ENCODE results near the gene TYSND1. TPM values are rescaled to one million over a fixed set of nuclear protein-coding genes. Genes with fewer than 3 reads are reported as not detected.

The TYSND1 gene
- total and polyA plus RNA-seq, 2 of the 13 experiments (the other 11 are each of a cell fraction or from before 2014, with no cell fraction given), result 3.3 to 8.9 TPM

GRCh38 chr10:70139151-70139996, 7.1 kb downstream of the TYSND1 start:
- POLR2A ChIA-PET, result no interaction called here
- Histone ChIP-seq H3K27ac (ENCODE audit: extremely low read length, insufficient read depth, low read length) (no peak overlapping the region), H3K36me3 (replicated peaks in 1 of 2; ENCODE audit: control insufficient read depth in 1 of 2, insufficient read depth in 2 of 2, low read length in 2 of 2) (no peaks in the 10 kb centered on the region), H3K4me1 (ENCODE audit: insufficient read depth, low read length) (peaks cover 16% of the 10 kb centered on the region), H2AFZ (ENCODE audit: low read length) (no peak overlapping the region), H3K9ac (ENCODE audit: insufficient read depth, low read depth, low read length) (no peak overlapping the region), H3K79me2 (ENCODE audit: insufficient read depth, low read length) (no peaks in the 10 kb centered on the region), H3K9me3 (ENCODE audit: low read length) (no peaks in the 10 kb centered on the region), H4K20me1 (ENCODE audit: insufficient read depth, low read length) (no peaks in the 10 kb centered on the region), H3K4me2 (ENCODE audit: low read depth, low read length) (no peak overlapping the region), H3K27me3 (ENCODE audit: control insufficient read depth in 1 of 2, insufficient read depth in 2 of 2, low read length in 2 of 2) (no peaks in the 10 kb centered on the region), H3K4me3 (replicated peaks in 1 of 3; ENCODE audit: insufficient read depth in 1 of 3, low read depth in 2 of 3, low read length in 3 of 3) (no peak overlapping the region)
- FAIRE-seq (no peak), ATAC-seq (0 out of 3 replicates have a peak, but pooled peaks have one; percentile 19), DNase-seq (ENCODE audit: low spot score) (no peak)
- 93% methylated on average over 10 of the region's 11 CpGs for WGBS (ENCODE audit: low lambda C conversion rate)
- intact Hi-C loops (cut with micrococcal nuclease; ENCODE audit: unreplicated experiment), result no loop called here
- CTCF ChIA-PET (ENCODE audit: low intra/inter-chr PET ratio, low total read pairs), result no interaction called here
- no TSS peak for BruUV-seq (replicated peaks)
- in situ Hi-C loops (cut with HindIII; ENCODE audit: extremely low pct_ligation_motif_present, low pct_unique_long_range_greater_than_20kb), result no loop called here
- TF ChIP-seq CHD2 (IDR thresholded peaks at IDR 0.05; ENCODE audit: low read depth, low read length) (no peak), ZBTB33 (CRISPR knock-in tag; IDR thresholded peaks at IDR 0.05) (peak; percentile 86), AGO2 (optimal IDR thresholded peaks at IDR 0.05; ENCODE audit: low read depth, low read length) (peak; percentile 55)
- TF ChIP-seq, protein P1, sequence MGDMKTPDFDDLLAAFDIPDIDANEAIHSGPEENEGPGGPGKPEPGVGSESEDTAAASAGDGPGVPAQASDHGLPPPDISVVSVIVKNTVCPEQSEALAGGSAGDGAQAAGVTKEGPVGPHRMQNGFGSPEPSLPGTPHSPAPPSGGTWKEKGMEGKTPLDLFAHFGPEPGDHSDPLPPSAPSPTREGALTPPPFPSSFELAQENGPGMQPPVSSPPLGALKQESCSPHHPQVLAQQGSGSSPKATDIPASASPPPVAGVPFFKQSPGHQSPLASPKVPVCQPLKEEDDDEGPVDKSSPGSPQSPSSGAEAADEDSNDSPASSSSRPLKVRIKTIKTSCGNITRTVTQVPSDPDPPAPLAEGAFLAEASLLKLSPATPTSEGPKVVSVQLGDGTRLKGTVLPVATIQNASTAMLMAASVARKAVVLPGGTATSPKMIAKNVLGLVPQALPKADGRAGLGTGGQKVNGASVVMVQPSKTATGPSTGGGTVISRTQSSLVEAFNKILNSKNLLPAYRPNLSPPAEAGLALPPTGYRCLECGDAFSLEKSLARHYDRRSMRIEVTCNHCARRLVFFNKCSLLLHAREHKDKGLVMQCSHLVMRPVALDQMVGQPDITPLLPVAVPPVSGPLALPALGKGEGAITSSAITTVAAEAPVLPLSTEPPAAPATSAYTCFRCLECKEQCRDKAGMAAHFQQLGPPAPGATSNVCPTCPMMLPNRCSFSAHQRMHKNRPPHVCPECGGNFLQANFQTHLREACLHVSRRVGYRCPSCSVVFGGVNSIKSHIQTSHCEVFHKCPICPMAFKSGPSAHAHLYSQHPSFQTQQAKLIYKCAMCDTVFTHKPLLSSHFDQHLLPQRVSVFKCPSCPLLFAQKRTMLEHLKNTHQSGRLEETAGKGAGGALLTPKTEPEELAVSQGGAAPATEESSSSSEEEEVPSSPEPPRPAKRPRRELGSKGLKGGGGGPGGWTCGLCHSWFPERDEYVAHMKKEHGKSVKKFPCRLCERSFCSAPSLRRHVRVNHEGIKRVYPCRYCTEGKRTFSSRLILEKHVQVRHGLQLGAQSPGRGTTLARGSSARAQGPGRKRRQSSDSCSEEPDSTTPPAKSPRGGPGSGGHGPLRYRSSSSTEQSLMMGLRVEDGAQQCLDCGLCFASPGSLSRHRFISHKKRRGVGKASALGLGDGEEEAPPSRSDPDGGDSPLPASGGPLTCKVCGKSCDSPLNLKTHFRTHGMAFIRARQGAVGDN (CRISPR knock-in tag; IDR thresholded peaks at IDR 0.05), result peak; percentile 15; the same call in 1 of the 2 replicates

All from HepG2 (cell line).